Stimulated activated CD4-positive, alpha-beta T cell treated with anti-CD3 and anti-CD28 coated beads, TNF-alpha, amount 100 ng/mL, for 24 hours (primary cell): ENCODE measurements around the gene EXD3.

Experiments used
- DNase-seq, 3 experiments: peaks; one replicate each; pipeline ENCODE4 v3.0.0-alpha.2; 2020; ENCODE audit warnings: low read depth in 3 of 3

EXD3 gene

GRCh38 chr9:137447722-137448601 is 25.0 kb upstream of the EXD3 start:
- DNase-seq, result no peak

- DNase-seq, result no peak
Observed at GRCh38 chr9:137446851-137447471, 24.0 kb upstream of the EXD3 start.

GRCh38 chr9:137445930-137446431 is 23.0 kb upstream of the EXD3 start:
- DNase-seq, result no peak

GRCh38 chr9:137445275-137445807 is 22.4 kb upstream of the EXD3 start:
- peak; percentile 75 to 87 (median 77) for DNase-seq

- DNase-seq, result no peak
Observed at GRCh38 chr9:137444106-137444790, 21.3 kb upstream of the EXD3 start.

- no peak for DNase-seq
Observed at GRCh38 chr9:137441935-137442321, 19.0 kb upstream of the EXD3 start.

- no peak for DNase-seq
Observed at GRCh38 chr9:137441289-137441934, 18.4 kb upstream of the EXD3 start, which contains the start of gene ENTPD8. TSS of gene ENTPD8 (minus strand) at chr9:137441357. CDS start at chr9:137438285, 3,072 bp downstream.

- no peak for DNase-seq
Observed at GRCh38 chr9:137439158-137439714, 16.3 kb upstream of the EXD3 start.

- no peak for DNase-seq
Observed at GRCh38 chr9:137438591-137439157, 15.7 kb upstream of the EXD3 start.

GRCh38 chr9:137437691-137438590 is 15.0 kb upstream of the EXD3 start:
- no peak for DNase-seq

GRCh38 chr9:137436761-137437600 is 14.0 kb upstream of the EXD3 start:
- no peak for DNase-seq

- DNase-seq, result no peak
Observed at GRCh38 chr9:137435980-137436760, 13.2 kb upstream of the EXD3 start.

GRCh38 chr9:137435381-137435891 is 12.5 kb upstream of the EXD3 start:
- DNase-seq, result no peak

GRCh38 chr9:137434498-137435380 is 11.8 kb upstream of the EXD3 start:
- no peak for DNase-seq

- no peak for DNase-seq
Observed at GRCh38 chr9:137433916-137434431, 11.0 kb upstream of the EXD3 start.

- no peak for DNase-seq
Observed at GRCh38 chr9:137433349-137433915, 10.5 kb upstream of the EXD3 start.
